GM12801 (cell line): ENCODE data around the gene EPB41L2.

Experiments used
- CTCF ChIP-seq: IDR thresholded peaks from one replicate; pipeline ENCODE4 v1.5.1; 2011; ENCODE audit warnings: control low read depth; ENCODE audit not compliant: insufficient read length; ENCODE audit errors: extremely low read depth

The EPB41L2 gene

GRCh38 chr6:131000544-131000943 is 62.5 kb downstream of the EPB41L2 start:
- no peak for TF ChIP-seq CTCF

GRCh38 chr6:130997061-130997753 is 65.8 kb downstream of the EPB41L2 start:
- no peak for TF ChIP-seq CTCF

- TF ChIP-seq CTCF: no peak
Observed at GRCh38 chr6:130996635-130997034, 66.4 kb downstream of the EPB41L2 start.

GRCh38 chr6:130995783-130996447 is 67.1 kb downstream of the EPB41L2 start:
- no peak for TF ChIP-seq CTCF

- TF ChIP-seq CTCF: no peak
Observed at GRCh38 chr6:130994319-130995097, 68.5 kb downstream of the EPB41L2 start.

- TF ChIP-seq CTCF: no peak
Observed at GRCh38 chr6:130993292-130993765, 69.7 kb downstream of the EPB41L2 start.

- TF ChIP-seq CTCF: no peak
Observed at GRCh38 chr6:130991422-130992137, 71.5 kb downstream of the EPB41L2 start.
